Measurements from ENCODE around the gene SLC22A4. TPM values are rescaled to one million over a fixed set of nuclear protein-coding genes. Genes with fewer than 3 reads are reported as not detected.

The SLC22A4 gene
- total and polyA plus RNA-seq, 7 donors, result 1.1 to 17.5 (median 2.8) TPM

GRCh38 chr5:132289097-132289496 lies 5.1 kb upstream of the SLC22A4 start:
- H3K9me3 ChIP-seq, result no peaks in the 10 kb centered on the region
- peaks cover 6% of the 10 kb centered on the region for H3K4me1 ChIP-seq
- no peak for ATAC-seq
- TF ChIP-seq, protein P1, sequence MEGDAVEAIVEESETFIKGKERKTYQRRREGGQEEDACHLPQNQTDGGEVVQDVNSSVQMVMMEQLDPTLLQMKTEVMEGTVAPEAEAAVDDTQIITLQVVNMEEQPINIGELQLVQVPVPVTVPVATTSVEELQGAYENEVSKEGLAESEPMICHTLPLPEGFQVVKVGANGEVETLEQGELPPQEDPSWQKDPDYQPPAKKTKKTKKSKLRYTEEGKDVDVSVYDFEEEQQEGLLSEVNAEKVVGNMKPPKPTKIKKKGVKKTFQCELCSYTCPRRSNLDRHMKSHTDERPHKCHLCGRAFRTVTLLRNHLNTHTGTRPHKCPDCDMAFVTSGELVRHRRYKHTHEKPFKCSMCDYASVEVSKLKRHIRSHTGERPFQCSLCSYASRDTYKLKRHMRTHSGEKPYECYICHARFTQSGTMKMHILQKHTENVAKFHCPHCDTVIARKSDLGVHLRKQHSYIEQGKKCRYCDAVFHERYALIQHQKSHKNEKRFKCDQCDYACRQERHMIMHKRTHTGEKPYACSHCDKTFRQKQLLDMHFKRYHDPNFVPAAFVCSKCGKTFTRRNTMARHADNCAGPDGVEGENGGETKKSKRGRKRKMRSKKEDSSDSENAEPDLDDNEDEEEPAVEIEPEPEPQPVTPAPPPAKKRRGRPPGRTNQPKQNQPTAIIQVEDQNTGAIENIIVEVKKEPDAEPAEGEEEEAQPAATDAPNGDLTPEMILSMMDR (IDR thresholded peaks at IDR 0.05), result no peak
- intact Hi-C loops (cut with DNase I), result no loop called here
- no peak overlapping the region for H3K4me3 ChIP-seq
- no peak overlapping the region for H3K27ac ChIP-seq
- DNase-seq, result no peak
- H3K36me3 ChIP-seq (ENCODE audit: insufficient read depth in 1 of 2, low read depth in 1 of 2), result no peaks in the 10 kb centered on the region
- 70 to 80% (median 74%) methylated on average over 3 of the region's 3 CpGs for WGBS, 3 donors
- no peaks in the 10 kb centered on the region for H3K27me3 ChIP-seq (ENCODE audit: insufficient read depth in 3 of 3, low read length in 2 of 3)

DNA sequence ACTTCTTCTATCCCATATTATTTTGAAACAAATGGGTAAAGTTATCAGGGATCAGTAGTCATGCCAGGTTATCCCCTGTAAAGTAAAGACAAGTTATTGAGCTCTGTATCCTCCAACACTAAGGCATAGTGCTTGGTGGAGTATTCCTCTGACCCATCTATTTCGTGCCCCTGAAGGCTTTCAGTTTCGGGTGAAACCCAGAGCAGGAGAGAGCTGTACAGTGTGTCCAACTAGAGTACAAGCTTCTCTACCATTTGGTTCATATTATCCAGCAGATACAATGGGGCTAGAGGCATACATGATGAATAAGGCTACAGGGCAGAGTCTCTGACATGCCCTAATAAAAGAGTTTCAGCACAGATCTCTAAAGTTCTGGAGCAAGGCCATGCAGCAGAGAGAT lies 3.2 kb upstream of the SLC22A4 start:
- Histone ChIP-seq H3K4me3 (no peak overlapping the region), H3K27me3 (ENCODE audit: insufficient read depth in 3 of 3, low read length in 2 of 3) (no peaks in the 10 kb centered on the region), H3K27ac (no peak overlapping the region), H3K9me3 (no peaks in the 10 kb centered on the region), H3K4me1 (peaks cover 17% of the 10 kb centered on the region), H3K36me3 (ENCODE audit: insufficient read depth in 1 of 2, low read depth in 1 of 2) (no peaks in the 10 kb centered on the region)
- DNase-seq (no peak), ATAC-seq (no peak)
- TF ChIP-seq, protein P1 (IDR thresholded peaks at IDR 0.05), result no peak
- intact Hi-C loops (cut with DNase I), result loop anchor here in 1 of 2 donors (5.0 kb wide), 1 partner anchor 76 kb away; the partner anchor contains the start of gene SLC22A5
- WGBS, 3 donors, result 87 to 97% (median 94%) methylated on average over 2 of the region's 2 CpGs

DNA sequence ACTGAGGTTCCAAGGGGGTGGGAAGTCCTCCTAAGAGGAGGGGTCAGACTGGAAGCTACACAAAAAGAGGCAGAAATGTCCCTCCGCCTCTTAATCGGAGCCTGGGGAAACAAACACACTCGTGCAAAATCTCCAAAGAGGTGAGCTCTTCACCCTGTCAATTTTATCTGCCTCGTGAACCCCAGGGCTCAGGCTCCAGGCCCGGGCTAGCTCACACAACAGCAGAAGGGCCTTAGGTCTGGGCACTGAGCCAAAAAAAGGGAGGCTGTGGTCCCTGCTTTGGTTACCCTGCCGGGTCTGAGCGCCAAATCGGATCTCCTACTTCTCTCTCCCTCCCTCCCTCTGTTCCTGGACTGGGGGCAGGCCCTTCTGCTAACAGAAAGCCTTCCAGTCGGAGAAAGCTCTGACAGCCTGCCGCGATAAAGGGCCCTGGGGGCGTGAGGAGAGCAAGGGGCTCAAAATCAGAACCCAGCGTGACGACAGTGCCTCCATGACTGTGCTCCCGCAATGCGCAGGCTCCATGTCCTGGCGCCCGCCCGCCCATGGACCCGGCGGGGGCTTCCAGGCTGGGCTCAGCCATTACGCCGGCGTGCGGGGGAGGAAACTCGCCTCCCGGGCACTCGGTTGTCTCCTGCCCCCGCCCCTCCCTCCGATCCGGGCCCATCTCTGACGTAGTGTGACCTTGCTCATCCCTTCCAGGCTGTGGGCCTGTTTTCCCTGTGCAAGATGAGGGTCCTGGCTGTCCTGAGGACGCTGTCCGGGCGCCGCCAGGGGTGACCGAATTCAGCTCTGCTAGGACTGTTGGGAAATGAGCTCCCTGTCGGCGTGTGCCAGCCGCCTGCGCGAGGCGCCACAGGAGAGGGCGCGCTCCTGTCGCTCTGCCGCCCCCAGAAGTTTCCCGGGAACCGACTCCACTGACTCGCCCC lies 865 bp upstream of the SLC22A4 start:
- 1 to 2% (median 1%) methylated on average over 39 to 50 of the region's 50 CpGs for WGBS, 3 donors
- Histone ChIP-seq H3K27me3 (ENCODE audit: insufficient read depth in 3 of 3, low read length in 2 of 3) (peaks cover 0 to 2% (median 0%) of the 10 kb centered on the region in 3 donors), H3K4me3 (peak overlapping the region; percentile 73), H3K27ac (peak overlapping the region; percentile 96), H3K4me1 (peaks cover 30% of the 10 kb centered on the region), H3K9me3 (no peaks in the 10 kb centered on the region), H3K36me3 (ENCODE audit: insufficient read depth in 1 of 2, low read depth in 1 of 2) (no peaks in the 10 kb centered on the region)
- TF ChIP-seq, protein P1 (IDR thresholded peaks at IDR 0.05), result peak; percentile 24
- ATAC-seq (peak; percentile 70 to 81 (median 72)), DNase-seq (peak; percentile 92 to 93)
- intact Hi-C loops (cut with DNase I), result loop anchor here (2.0 to 5.0 kb wide), 2 partner anchors 74 to 77 kb away; partner anchors contain the start of gene SLC22A5 (in 1 of the 2)

DNA sequence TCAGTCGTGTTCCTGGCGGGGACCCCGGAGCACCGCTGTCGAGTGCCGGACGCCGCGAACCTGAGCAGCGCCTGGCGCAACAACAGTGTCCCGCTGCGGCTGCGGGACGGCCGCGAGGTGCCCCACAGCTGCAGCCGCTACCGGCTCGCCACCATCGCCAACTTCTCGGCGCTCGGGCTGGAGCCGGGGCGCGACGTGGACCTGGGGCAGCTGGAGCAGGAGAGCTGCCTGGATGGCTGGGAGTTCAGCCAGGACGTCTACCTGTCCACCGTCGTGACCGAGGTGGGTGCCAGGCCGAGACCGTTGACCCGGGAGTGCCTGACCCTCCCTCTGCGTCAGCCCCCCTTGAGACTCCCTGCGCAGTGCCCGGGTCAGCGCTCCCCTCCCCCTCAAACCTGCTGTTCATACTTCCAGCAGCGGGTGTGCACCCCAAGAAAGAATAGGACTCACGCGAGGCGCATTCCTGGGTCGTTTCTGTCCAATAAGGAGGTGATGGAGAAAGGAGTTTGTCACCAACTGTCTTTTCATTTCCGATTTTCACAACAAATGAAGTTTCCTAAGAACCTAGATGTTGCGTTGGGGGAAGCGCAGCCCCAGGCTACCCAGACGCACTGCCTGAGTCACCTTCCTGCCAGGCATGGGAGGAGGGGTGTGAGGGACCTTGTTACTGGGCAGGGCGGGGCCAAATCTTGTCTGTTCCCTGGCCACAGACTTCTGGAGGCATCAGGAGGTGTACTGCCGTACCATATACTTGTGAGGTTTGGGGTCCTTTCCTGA lies 722 bp downstream of the SLC22A4 start:
- WGBS, 3 donors, result 7 to 10% (median 10%) methylated on average over 50 of the region's 50 CpGs
- intact Hi-C loops (cut with DNase I), result loop anchor here in 1 of 2 donors (5.0 kb wide), 1 partner anchor 72 kb away; the partner anchor contains the start of gene SLC22A5

More for the DNA sequence above, 722 bp downstream of the SLC22A4 start:
- peak; percentile 82 to 84 for DNase-seq
- no peaks in the 10 kb centered on the region for H3K36me3 ChIP-seq (ENCODE audit: insufficient read depth in 1 of 2, low read depth in 1 of 2)
- H3K27me3 ChIP-seq (ENCODE audit: insufficient read depth in 3 of 3, low read length in 2 of 3), result peaks cover 0 to 2% (median 0%) of the 10 kb centered on the region in 3 donors
- peaks cover 38% of the 10 kb centered on the region for H3K4me1 ChIP-seq
- no peaks in the 10 kb centered on the region for H3K9me3 ChIP-seq
- peak; percentile 36 to 59 (median 54) for ATAC-seq
- peak overlapping the region; percentile 96 for H3K27ac ChIP-seq
- peak overlapping the region; percentile 73 for H3K4me3 ChIP-seq
- TF ChIP-seq, protein P1 (IDR thresholded peaks at IDR 0.05), result no peak

All from psoas muscle (tissue), 8 donors.